ENCODE data around the gene MIPEP.

GRCh38 chr13:23685416-23685815, 203.8 kb downstream of the MIPEP start:
- TF ChIP-seq EZH2 (IDR thresholded peaks at IDR 0.05; ENCODE audit: insufficient read depth, poor library complexity, severe bottlenecking), result no peak
- TF ChIP-seq EZH2phosphoT487 (IDR thresholded peaks at IDR 0.05; ENCODE audit: insufficient read depth, low read depth), result no peak

Measured in GM23248 (cell line).